ENCODE measurements around the gene GPR17. TPM values are rescaled to one million over a fixed set of nuclear protein-coding genes. Genes with fewer than 3 reads are reported as not detected.

Gene GPR17
- total RNA-seq, 4 donors from 2014 or later: not detected

DNA sequence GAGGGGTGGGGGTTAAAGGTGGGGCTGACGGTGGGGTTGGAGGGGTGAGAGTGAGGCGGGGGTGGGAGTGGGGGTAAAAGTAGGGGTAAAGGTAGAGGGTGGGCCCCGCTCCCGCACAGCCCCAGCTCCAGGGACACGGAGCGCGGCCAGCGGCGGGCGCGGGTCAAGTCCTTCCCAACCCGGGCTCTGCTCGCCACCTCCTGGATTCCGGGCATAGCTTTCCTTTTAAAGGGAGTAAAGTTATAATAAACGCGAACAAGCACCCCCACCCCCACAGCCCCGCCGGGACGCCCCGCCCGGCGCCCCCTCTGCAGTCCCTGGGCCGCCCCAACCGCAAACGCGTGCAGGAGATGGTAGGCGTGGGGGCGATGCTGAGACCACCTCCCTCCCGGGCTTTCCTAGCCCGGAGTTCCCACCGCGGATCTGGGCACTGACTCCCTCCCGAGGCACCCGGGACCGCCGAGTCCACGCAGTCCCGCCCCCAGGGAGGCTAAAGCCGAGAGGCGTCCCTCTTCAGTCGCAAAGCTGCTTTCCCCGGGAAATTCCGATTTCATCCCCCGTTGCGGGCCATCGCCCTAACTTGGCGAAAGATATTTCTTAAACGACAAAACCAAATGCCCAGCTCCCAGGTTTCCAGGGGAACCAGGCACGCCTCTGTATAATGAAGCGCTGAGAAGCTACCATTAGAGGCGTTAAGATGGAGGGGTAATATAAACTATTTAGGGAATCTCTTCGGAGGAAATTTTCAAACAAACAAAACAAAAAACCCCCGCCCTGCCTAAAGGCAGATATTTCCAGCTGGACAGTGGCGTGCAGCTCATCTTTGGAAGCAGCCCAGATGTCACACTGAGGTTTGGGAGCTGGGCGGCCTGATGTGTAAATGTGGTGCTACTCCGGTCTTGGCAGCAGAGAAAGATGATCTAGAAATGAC lies 29.6 kb downstream of the GPR17 start, which contains the start of gene LIMS2:
Gene LIMS2 (minus strand): TSS at position 200 of the 931 bp plus-strand sequence. CDS start 506 bp downstream, outside the sequence.
- H3K4me1 ChIP-seq: peaks cover 8 to 16% of the 10 kb centered on the region in 2 donors
- peak within 1 kb of the TSS; percentile 22 to 58 (median 33) for H3K4me3 ChIP-seq (replicated peaks in 1 of 3)
- TF ChIP-seq POLR2A (IDR thresholded peaks at IDR 0.05): no peak
- TF ChIP-seq, protein P1, sequence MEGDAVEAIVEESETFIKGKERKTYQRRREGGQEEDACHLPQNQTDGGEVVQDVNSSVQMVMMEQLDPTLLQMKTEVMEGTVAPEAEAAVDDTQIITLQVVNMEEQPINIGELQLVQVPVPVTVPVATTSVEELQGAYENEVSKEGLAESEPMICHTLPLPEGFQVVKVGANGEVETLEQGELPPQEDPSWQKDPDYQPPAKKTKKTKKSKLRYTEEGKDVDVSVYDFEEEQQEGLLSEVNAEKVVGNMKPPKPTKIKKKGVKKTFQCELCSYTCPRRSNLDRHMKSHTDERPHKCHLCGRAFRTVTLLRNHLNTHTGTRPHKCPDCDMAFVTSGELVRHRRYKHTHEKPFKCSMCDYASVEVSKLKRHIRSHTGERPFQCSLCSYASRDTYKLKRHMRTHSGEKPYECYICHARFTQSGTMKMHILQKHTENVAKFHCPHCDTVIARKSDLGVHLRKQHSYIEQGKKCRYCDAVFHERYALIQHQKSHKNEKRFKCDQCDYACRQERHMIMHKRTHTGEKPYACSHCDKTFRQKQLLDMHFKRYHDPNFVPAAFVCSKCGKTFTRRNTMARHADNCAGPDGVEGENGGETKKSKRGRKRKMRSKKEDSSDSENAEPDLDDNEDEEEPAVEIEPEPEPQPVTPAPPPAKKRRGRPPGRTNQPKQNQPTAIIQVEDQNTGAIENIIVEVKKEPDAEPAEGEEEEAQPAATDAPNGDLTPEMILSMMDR (IDR thresholded peaks at IDR 0.05): peak in 1 of 6 experiments; percentile 10
- H3K36me3 ChIP-seq: no peaks in the 10 kb centered on the region
- WGBS, 2 donors: 6 to 7% methylated on average over 43 to 46 of the region's 56 CpGs
- H3K9me3 ChIP-seq: no peaks in the 10 kb centered on the region
- intact Hi-C loops (cut with DNase I): no loop called here
- DNase-seq: peak; percentile 32 to 33
- H3K27ac ChIP-seq: peak within 1 kb of the TSS; percentile 51 to 62 (median 60)
- no peaks in the 10 kb centered on the region for H3K27me3 ChIP-seq

DNA sequence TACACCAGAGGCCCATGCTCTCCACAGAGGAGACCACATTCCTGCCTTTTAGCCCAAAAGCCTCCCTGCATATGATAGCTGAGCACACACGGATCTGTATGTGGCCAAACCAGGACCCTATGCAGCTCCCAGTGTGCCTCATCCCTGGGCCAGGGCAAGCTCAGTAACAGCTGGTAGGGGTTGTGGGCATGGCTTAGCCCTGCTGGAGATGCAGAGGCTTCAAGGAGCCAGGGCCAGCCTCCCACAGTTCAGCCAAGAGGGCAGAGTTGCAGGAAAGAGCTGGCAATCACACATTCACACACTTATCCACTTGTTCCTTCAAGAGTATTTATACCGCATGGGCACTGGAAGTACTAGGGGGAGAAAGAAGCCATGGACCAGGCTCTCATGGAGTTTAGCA lies 31.0 kb downstream of the GPR17 start:
- no peaks in the 10 kb centered on the region for H3K9me3 ChIP-seq
- no peak overlapping the region for H3K4me3 ChIP-seq (replicated peaks in 1 of 3)
- WGBS, 2 donors: 75 to 76% methylated on average over 2 of the region's 2 CpGs
- H3K4me1 ChIP-seq: peaks cover 8 to 16% of the 10 kb centered on the region in 2 donors
- no peak for TF ChIP-seq POLR2A (IDR thresholded peaks at IDR 0.05)
- TF ChIP-seq, protein P1 (IDR thresholded peaks at IDR 0.05): no peak
- DNase-seq: no peak
- intact Hi-C loops (cut with DNase I): no loop called here
- no peaks in the 10 kb centered on the region for H3K27me3 ChIP-seq
- no peak overlapping the region for H3K27ac ChIP-seq
- H3K36me3 ChIP-seq: no peaks in the 10 kb centered on the region

DNA sequence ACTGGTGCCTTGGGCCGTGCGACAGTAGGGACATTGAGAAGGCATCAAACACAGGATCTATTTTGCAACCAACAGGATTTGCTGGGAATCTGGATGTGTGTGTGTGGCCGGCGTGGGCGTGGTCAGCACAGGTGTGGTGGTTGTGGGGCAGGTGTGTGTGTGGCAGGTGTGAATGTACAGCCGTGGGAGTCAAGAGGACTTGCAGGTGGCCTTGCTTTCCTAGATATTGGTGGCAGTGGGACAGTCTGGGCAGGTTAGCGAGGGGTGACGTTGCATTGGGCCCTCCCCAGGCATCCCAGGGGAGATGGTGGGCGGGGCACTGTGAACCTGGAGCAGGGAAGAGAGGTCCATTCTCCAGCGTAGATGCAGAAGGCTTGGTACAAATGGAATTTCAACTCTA lies 32.6 kb downstream of the GPR17 start:
- no peak overlapping the region for H3K4me3 ChIP-seq (replicated peaks in 1 of 3)
- intact Hi-C loops (cut with DNase I): no loop called here
- DNase-seq: no peak
- TF ChIP-seq, protein P1 (IDR thresholded peaks at IDR 0.05): no peak
- no peak for TF ChIP-seq POLR2A (IDR thresholded peaks at IDR 0.05)
- H3K27ac ChIP-seq: no peak overlapping the region
- H3K9me3 ChIP-seq: no peaks in the 10 kb centered on the region
- WGBS, 2 donors: 82 to 89% methylated on average over 10 of the region's 10 CpGs
- H3K36me3 ChIP-seq: no peaks in the 10 kb centered on the region
- no peaks in the 10 kb centered on the region for H3K27me3 ChIP-seq
- H3K4me1 ChIP-seq: peaks cover 8 to 16% of the 10 kb centered on the region in 2 donors

DNA sequence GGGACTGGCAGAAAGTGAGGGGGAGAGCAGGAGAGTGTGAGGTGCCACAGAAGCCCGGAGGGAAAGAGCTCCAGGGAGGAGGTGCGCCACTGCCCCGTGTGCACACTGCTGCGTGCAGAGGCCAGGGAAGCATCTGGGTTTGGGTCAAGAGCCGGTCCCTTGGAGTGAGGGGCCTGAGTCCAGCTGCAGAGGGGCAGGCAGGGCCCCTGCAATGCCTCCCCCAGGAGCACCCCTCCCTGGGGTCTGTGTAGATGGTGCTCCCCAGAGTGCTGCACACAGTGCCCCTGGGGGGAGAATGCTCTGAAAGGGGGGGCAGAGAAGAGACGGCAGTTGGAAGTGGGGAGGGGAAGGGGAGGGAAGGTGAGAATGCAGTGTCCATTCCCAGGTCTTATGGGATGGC lies 33.0 kb downstream of the GPR17 start:
- intact Hi-C loops (cut with DNase I): no loop called here
- peaks cover 8 to 14% of the 10 kb centered on the region in 2 donors for H3K4me1 ChIP-seq
- 81 to 91% methylated on average over 6 of the region's 6 CpGs for WGBS, 2 donors
- no peak overlapping the region for H3K4me3 ChIP-seq (replicated peaks in 1 of 3)
- no peak overlapping the region for H3K27ac ChIP-seq
- no peak for DNase-seq
- no peaks in the 10 kb centered on the region for H3K9me3 ChIP-seq
- H3K27me3 ChIP-seq: no peaks in the 10 kb centered on the region
- no peak for TF ChIP-seq POLR2A (IDR thresholded peaks at IDR 0.05)
- TF ChIP-seq, protein P1 (IDR thresholded peaks at IDR 0.05): no peak
- no peaks in the 10 kb centered on the region for H3K36me3 ChIP-seq

Measured in thyroid gland (tissue), 4 donors.